Thymus (tissue), 11 donors: ENCODE results near the gene CABP5. TPM values are rescaled to one million over a fixed set of nuclear protein-coding genes. Genes with fewer than 3 reads are reported as not detected.

Source experiments
- DNase-seq, 9 donors: peaks; one replicate each; pipeline ENCODE4 v3.0.0-alpha.2; 2013; ENCODE audit warnings: low spot score in 9 of 9, low read depth in 6 of 9, missing footprints in 1 of 9
- H3K27ac ChIP-seq, 2 donors: one replicate each; pipeline ENCODE4 v1.5.1; 2013; ENCODE audit warnings: control low read depth in 1 of 2, low read depth in 1 of 2, low read length in 1 of 2, mild to moderate bottlenecking in 1 of 2, moderate library complexity in 1 of 2
- H3K27me3 ChIP-seq, 2 donors: one replicate each; pipeline ENCODE4 v1.5.1; 2013; ENCODE audit warnings: low read length in 1 of 2; ENCODE audit not compliant: control insufficient read depth in 2 of 2, insufficient read depth in 1 of 2
- H3K36me3 ChIP-seq, 2 donors: one replicate each; pipeline ENCODE4 v1.5.1; 2013; ENCODE audit warnings: low read length in 1 of 2, mild to moderate bottlenecking in 1 of 2, moderate library complexity in 1 of 2; ENCODE audit not compliant: control insufficient read depth in 2 of 2, insufficient read depth in 2 of 2
- H3K4me1 ChIP-seq, 2 donors: one replicate each; pipeline ENCODE4 v1.5.1; 2013; ENCODE audit warnings: low read length in 2 of 2; ENCODE audit not compliant: control insufficient read depth in 2 of 2, insufficient read depth in 2 of 2
- H3K4me3 ChIP-seq, 2 donors: one replicate each; pipeline ENCODE4 v1.5.1; 2013; ENCODE audit warnings: low read length in 2 of 2, control low read depth in 1 of 2, mild to moderate bottlenecking in 1 of 2
- H3K9me3 ChIP-seq, 2 donors: one replicate each; pipeline ENCODE4 v1.5.1; 2013; ENCODE audit warnings: low read length in 1 of 2, mild to moderate bottlenecking in 1 of 2; ENCODE audit not compliant: control insufficient read depth in 2 of 2, insufficient read depth in 1 of 2
- WGBS: extraction: QIAGEN DNeasy Blood & Tissue Kit; methylation state at CpG from one replicate; pipeline ENCODE4 v1.1.7; 2013; 5-methylcytosine and 5-hydroxymethylcytosine counted together
- polyA plus RNA-seq: library from polyadenylated mRNA; stranded (reverse); fragments of 200-250 nt; gene quantifications from one replicate; pipeline ENCODE4 v1.2.3, GENCODE V29; 2013
- total RNA-seq: library from RNA; stranded (reverse); fragments of 120-200 nt; gene quantifications from one replicate; pipeline ENCODE4 v1.2.4, GENCODE V29; 2013
- donor health status: healthy.

Gene CABP5
- total and polyA plus RNA-seq, 2 donors = 0.05 TPM; not detected in 1

- H3K4me3 ChIP-seq = no peak overlapping the region
- no peaks in the 10 kb centered on the region for H3K4me1 ChIP-seq
- no peaks in the 10 kb centered on the region for H3K36me3 ChIP-seq
- WGBS = 80% methylated on average over 2 of the region's 2 CpGs
- H3K9me3 ChIP-seq = peaks cover 0 to under 1% of the 10 kb centered on the region in 2 donors
- H3K27ac ChIP-seq = no peak overlapping the region
- no peaks in the 10 kb centered on the region for H3K27me3 ChIP-seq
- DNase-seq = no peak
Observed at GRCh38 chr19:48069435-48069834, 25.6 kb upstream of the CABP5 start.

- 90% methylated on average over 2 of the region's 2 CpGs for WGBS
- no peaks in the 10 kb centered on the region for H3K9me3 ChIP-seq
- H3K36me3 ChIP-seq = no peaks in the 10 kb centered on the region
- H3K27ac ChIP-seq = no peak overlapping the region
- no peaks in the 10 kb centered on the region for H3K4me1 ChIP-seq
- peaks cover 0 to 6% of the 10 kb centered on the region in 2 donors for H3K27me3 ChIP-seq
- H3K4me3 ChIP-seq = no peak overlapping the region
- no peak for DNase-seq
Observed at GRCh38 chr19:48064509-48064908, 20.6 kb upstream of the CABP5 start.

- Histone ChIP-seq H3K4me3 (no peak overlapping the region), H3K27ac (no peak overlapping the region), H3K36me3 (no peaks in the 10 kb centered on the region), H3K27me3 (peaks cover 0 to 6% of the 10 kb centered on the region in 2 donors), H3K9me3 (no peaks in the 10 kb centered on the region), H3K4me1 (no peaks in the 10 kb centered on the region)
- no peak for DNase-seq
- 50% methylated on average over 37 of the region's 37 CpGs for WGBS
Observed at GRCh38 chr19:48061401-48062344, 17.8 kb upstream of the CABP5 start.

- Histone ChIP-seq H3K4me1 (no peaks in the 10 kb centered on the region), H3K4me3 (no peak overlapping the region), H3K36me3 (no peaks in the 10 kb centered on the region), H3K27ac (no peak overlapping the region), H3K9me3 (no peaks in the 10 kb centered on the region), H3K27me3 (peaks cover 0 to 6% of the 10 kb centered on the region in 2 donors)
- DNase-seq = no peak
- WGBS = 93% methylated on average over 5 of the region's 5 CpGs
Observed at GRCh38 chr19:48060381-48060780, 16.5 kb upstream of the CABP5 start.

GRCh38 chr19:48059331-48059730 is 15.5 kb upstream of the CABP5 start:
- Histone ChIP-seq H3K27ac (no peak overlapping the region), H3K36me3 (no peaks in the 10 kb centered on the region), H3K9me3 (no peaks in the 10 kb centered on the region), H3K4me1 (no peaks in the 10 kb centered on the region), H3K4me3 (no peak overlapping the region), H3K27me3 (peaks cover 0 to 6% of the 10 kb centered on the region in 2 donors)
- no peak for DNase-seq
- WGBS = 92% methylated on average over 6 of the region's 6 CpGs

- 96% methylated on average over 5 of the region's 5 CpGs for WGBS
- Histone ChIP-seq H3K4me1 (no peaks in the 10 kb centered on the region), H3K27ac (no peak overlapping the region), H3K9me3 (no peaks in the 10 kb centered on the region), H3K4me3 (no peak overlapping the region), H3K36me3 (no peaks in the 10 kb centered on the region), H3K27me3 (no peaks in the 10 kb centered on the region)
- no peak for DNase-seq
Observed at GRCh38 chr19:48053856-48054255, 10.0 kb upstream of the CABP5 start.

- H3K27me3 ChIP-seq = no peaks in the 10 kb centered on the region
- H3K27ac ChIP-seq = no peak overlapping the region
- H3K9me3 ChIP-seq = no peaks in the 10 kb centered on the region
- 89% methylated on average over 5 of the region's 5 CpGs for WGBS
- H3K4me3 ChIP-seq = no peak overlapping the region
- DNase-seq = no peak
- H3K36me3 ChIP-seq = no peaks in the 10 kb centered on the region
- H3K4me1 ChIP-seq = no peaks in the 10 kb centered on the region
Observed at GRCh38 chr19:48053076-48053475, 9.2 kb upstream of the CABP5 start.

- Histone ChIP-seq H3K27ac (no peak overlapping the region), H3K27me3 (no peaks in the 10 kb centered on the region), H3K4me1 (no peaks in the 10 kb centered on the region), H3K36me3 (no peaks in the 10 kb centered on the region), H3K9me3 (no peaks in the 10 kb centered on the region), H3K4me3 (no peak overlapping the region)
- no peak for DNase-seq
- 77% methylated on average over 10 of the region's 10 CpGs for whole genome bisulfite sequencing
Observed at GRCh38 chr19:48051335-48052033, 7.6 kb upstream of the CABP5 start.

- H3K4me1 ChIP-seq = no peaks in the 10 kb centered on the region
- H3K9me3 ChIP-seq = peaks cover 0 to 3% of the 10 kb centered on the region in 2 donors
- no peak overlapping the region for H3K27ac ChIP-seq
- DNase-seq = no peak
- no peak overlapping the region for H3K4me3 ChIP-seq
- 88% methylated on average over 5 of the region's 5 CpGs for WGBS
- no peaks in the 10 kb centered on the region for H3K27me3 ChIP-seq
- no peaks in the 10 kb centered on the region for H3K36me3 ChIP-seq
Observed at GRCh38 chr19:48044561-48044960, 682 bp upstream of the CABP5 start.
